IPS-20b (cell line): ENCODE data around the gene CHPF2.
A peak's percentile ranks its signal among the peaks of the same experiment; 100 is the strongest.

Experiments
- H3K27ac ChIP-seq: one replicate; pipeline ENCODE4 v1.5.1; 2013; ENCODE audit warnings: low read length
- H3K27me3 ChIP-seq: 2 replicates; pipeline ENCODE4 v1.6.1; 2013; ENCODE audit warnings: mild to moderate bottlenecking, low read length, inconsistent platforms; ENCODE audit not compliant: insufficient read depth
- H3K36me3 ChIP-seq: 2 replicates; pipeline ENCODE4 v1.6.1; 2013; ENCODE audit warnings: low read depth, mild to moderate bottlenecking, inconsistent platforms, low read length, moderate library complexity; ENCODE audit not compliant: insufficient read depth
- H3K4me1 ChIP-seq: 2 replicates; pipeline ENCODE4 v1.6.1; 2013; ENCODE audit warnings: mild to moderate bottlenecking, control low read depth, inconsistent platforms, low read length, moderate library complexity; ENCODE audit not compliant: insufficient read depth
- H3K4me3 ChIP-seq: 2 replicates; pipeline ENCODE4 v1.5.1; 2013; ENCODE audit warnings: mild to moderate bottlenecking, low read length, inconsistent platforms
- H3K9ac ChIP-seq: 2 replicates; pipeline ENCODE4 v1.6.1; 2013; ENCODE audit warnings: low read depth, mild to moderate bottlenecking, inconsistent platforms, low read length, moderate library complexity
- H3K9me3 ChIP-seq: 2 replicates; pipeline ENCODE4 v1.6.1; 2013; ENCODE audit warnings: mild to moderate bottlenecking, low read depth, low read length, inconsistent platforms; ENCODE audit not compliant: insufficient read depth

The CHPF2 gene

DNA sequence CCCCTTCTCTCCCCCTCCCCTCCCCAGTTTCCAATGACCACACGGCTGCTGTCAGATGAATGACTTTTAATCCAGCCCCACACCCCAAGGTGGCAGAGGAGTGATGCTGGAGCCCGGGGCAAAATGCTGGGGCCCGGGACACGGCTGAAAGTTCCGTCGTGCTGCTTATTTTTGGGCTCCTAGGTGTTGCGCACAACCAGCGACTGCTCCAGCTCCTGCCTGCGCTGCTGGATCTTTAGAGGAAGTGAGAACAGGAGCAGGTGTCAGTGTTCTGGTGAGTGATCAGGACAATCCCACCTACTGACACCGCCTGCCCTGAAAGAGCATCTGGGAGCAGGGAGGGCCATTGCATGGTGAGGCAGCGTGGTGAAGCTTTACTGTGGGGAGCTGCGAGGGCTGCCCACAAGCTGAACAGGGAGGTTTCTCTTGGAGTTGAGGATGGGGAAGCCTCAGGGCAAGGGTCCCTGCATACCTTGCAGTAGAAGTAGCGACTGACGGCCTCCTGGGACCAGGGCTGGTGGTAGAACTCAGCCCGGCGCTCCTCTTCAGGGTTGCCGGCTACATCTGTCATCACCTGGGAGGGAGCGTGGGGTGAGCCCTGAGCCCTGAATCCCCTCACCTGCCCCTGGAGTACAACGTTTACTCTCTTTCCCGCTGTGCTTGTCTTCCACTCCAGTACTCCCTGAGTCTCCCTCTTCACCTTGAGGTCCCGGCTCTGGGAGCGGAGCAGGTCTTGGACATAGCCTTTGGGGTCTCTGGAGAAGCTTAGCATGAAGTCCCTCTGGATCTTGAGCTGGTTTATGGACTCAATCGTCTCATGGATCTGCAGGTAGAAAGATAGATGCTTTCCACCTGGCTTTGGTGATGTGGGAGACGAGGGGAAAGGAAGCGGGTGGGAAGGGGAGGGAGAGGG is 6.9 kb downstream of the CHPF2 start:
- peaks cover 16% of the 10 kb centered on the region for H3K27me3 ChIP-seq
- no peaks in the 10 kb centered on the region; the same call in 1 of the 2 replicates for H3K4me1 ChIP-seq
- no peak overlapping the region for H3K9ac ChIP-seq
- no peak overlapping the region for H3K27ac ChIP-seq
- H3K4me3 ChIP-seq: no peak overlapping the region
- no peaks in the 10 kb centered on the region for H3K9me3 ChIP-seq
- peaks cover 40% of the 10 kb centered on the region for H3K36me3 ChIP-seq

DNA sequence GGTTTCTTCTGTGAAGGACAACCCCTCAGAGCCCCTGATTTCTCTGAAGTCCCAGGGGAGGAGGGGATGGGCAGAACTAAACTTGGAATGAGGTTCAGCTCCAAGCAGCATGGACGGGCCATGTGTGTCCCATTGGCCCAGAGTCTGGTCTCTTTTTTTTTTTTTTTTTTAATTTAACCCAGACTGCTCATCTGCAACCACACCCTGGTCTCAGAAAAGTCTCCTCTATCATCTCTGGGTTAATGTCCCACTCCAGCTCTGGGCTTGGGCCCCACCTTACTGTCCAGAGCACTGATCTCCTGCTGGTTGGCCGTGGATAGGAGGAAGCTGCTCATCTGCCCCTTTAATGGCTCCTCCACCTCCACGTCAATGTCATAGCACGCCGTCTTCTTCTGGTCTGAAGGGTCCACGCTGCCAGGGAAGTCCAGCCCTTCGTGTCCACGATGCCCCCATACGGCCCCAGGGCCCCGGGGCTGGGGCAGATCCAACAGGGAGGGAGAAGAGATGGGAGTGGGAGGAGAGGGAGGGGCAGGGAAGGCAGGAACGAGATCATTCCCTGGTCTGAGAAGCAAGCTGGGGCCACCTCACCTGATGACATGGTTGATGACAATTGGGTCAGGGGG is 7.7 kb downstream of the CHPF2 start:
- Histone ChIP-seq H3K4me3 (no peak overlapping the region), H3K4me1 (peaks cover 6% of the 10 kb centered on the region; the same call in 1 of the 2 replicates), H3K9ac (no peak overlapping the region), H3K9me3 (no peaks in the 10 kb centered on the region), H3K36me3 (peaks cover 36% of the 10 kb centered on the region), H3K27me3 (peaks cover 23% of the 10 kb centered on the region), H3K27ac (no peak overlapping the region)

DNA sequence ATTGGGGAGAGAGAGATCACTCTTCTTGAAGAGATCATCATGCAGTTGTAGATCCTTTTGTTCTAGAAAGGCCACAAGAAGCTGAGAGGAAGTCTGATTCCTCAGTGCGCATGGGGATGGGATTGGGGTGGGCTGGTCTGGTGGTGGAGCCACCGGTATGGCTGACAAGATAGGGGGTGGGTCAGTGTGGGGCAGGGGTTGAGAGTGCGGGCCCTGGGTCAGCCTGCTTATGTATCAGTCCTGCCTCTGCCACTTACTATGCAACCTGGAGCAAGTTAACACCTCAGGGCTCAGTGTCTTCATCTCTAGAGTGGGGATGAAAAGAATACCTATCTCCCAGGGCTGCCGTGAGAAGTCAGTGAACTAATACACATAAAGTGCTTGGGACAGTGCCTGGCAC is 8.3 kb downstream of the CHPF2 start:
- H3K27ac ChIP-seq: no peak overlapping the region
- peaks cover 28% of the 10 kb centered on the region for H3K27me3 ChIP-seq
- no peak overlapping the region for H3K4me3 ChIP-seq
- H3K36me3 ChIP-seq: peaks cover 30% of the 10 kb centered on the region
- H3K4me1 ChIP-seq: peaks cover 7% of the 10 kb centered on the region; the same call in 1 of the 2 replicates
- H3K9ac ChIP-seq: no peak overlapping the region
- no peaks in the 10 kb centered on the region for H3K9me3 ChIP-seq

DNA sequence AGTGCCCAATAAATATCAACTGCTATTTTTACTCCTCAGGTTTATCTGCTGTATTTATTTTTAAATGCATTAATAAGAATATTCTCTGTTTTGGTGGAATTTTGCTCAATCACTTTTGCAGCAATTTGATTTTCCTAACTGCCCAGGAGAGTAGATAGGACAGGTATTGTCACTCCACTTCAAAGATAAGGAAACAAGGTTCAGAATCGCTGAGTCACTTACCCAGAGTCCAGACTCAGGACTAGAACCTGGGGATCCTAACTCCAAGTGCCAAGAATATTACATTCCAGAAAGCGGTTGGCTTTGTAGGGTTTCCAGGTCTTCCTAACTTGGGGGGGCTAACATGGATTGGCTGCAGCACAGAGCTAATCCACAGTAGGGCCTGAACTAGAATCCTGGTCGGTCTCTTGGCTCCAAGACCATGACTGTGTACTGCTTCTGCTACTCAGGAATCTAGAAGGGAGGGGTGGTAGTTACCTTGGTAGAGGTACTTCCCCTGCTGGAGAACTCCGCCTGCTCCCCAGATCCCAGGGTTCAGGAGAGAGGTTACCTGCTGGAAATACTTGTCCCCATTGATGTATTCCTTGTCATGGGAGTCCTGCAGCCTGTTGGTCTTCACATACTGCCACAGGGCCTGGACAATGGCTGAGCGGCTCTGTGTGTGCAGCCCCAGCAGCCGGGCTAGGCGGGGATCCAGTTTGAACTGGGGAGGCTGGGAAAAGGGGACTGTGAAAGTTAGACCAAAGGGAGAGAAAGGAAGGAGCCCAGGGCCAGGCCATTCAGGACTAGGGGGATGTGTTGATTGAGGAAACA is 8.9 kb downstream of the CHPF2 start:
- Histone ChIP-seq H3K9me3 (no peaks in the 10 kb centered on the region), H3K27me3 (peaks cover 34% of the 10 kb centered on the region), H3K27ac (no peak overlapping the region), H3K4me3 (no peak overlapping the region), H3K9ac (no peak overlapping the region), H3K4me1 (peaks cover 7% of the 10 kb centered on the region; the same call in 1 of the 2 replicates), H3K36me3 (peaks cover 26% of the 10 kb centered on the region; the same call in 1 of the 2 replicates)

DNA sequence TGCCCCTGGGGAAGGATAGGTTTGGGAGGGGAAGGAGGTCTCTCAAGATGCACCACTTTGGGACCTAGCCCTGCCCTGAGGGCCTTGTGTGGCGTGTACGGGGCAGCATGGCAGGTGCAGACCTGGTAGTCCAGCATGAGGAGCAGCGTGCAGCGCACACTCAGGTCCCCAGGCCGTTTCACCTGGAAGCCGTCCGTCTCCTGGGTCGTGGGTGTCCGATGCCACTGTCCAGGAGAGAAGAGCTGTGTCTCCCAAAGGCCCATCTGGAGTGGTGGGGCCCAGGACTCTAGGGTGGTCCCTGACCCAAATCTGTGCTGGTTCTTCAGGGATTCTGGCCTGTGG is 9.4 kb downstream of the CHPF2 start:
- H3K9ac ChIP-seq: no peak overlapping the region
- H3K27me3 ChIP-seq: peaks cover 40% of the 10 kb centered on the region
- peaks cover 7% of the 10 kb centered on the region; the same call in 1 of the 2 replicates for H3K4me1 ChIP-seq
- H3K9me3 ChIP-seq: no peaks in the 10 kb centered on the region
- peaks cover 20% of the 10 kb centered on the region; the same call in 1 of the 2 replicates for H3K36me3 ChIP-seq
- H3K4me3 ChIP-seq: no peak overlapping the region
- no peak overlapping the region for H3K27ac ChIP-seq

DNA sequence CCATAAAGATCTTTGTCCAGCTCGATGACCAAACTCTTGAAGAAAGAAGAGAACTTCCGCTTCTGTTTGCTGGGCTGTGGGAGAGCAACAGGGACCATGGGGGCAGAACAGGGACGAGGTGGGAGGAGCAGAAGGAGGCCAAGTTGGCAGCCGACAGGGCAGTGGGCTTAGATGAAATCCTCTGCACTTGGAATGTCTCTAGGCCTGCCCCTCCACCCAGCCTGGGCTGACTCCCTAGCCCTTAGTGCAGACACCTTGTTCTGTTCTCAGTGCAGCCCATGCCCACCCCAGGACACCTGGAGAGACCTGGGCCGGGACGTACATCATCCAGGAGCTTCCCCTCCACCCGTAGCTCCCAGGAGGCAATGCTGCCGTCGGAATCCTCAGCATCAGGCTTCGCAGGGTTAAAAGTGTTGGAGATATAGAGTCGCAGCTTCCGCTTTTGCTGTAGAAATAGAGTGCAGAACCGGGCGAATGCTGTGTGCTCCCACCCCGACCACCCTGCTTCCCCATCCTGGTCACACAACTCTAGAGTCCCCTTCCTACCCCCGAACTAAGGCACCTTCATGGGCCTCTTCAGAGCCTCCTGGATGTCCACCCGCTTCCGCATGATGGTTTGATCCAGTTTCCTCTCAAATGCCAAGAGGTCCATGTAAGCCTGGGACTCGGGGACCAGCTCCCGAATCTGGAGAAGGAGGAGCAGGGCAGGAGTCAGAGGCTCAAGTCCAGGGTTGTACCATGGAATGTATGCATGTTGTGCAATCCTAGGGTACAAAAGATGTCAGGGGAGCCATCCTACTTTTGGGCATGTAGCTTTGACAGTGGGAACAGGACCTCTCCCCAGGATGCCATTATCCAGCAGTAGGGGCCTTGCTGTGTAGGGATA is 10.1 kb downstream of the CHPF2 start:
- peaks cover 7% of the 10 kb centered on the region; the same call in 1 of the 2 replicates for H3K4me1 ChIP-seq
- H3K9ac ChIP-seq: no peak overlapping the region
- H3K9me3 ChIP-seq: no peaks in the 10 kb centered on the region
- no peak overlapping the region for H3K4me3 ChIP-seq
- peaks cover 47% of the 10 kb centered on the region for H3K27me3 ChIP-seq
- H3K36me3 ChIP-seq: peaks cover 14% of the 10 kb centered on the region; the same call in 1 of the 2 replicates
- no peak overlapping the region for H3K27ac ChIP-seq

DNA sequence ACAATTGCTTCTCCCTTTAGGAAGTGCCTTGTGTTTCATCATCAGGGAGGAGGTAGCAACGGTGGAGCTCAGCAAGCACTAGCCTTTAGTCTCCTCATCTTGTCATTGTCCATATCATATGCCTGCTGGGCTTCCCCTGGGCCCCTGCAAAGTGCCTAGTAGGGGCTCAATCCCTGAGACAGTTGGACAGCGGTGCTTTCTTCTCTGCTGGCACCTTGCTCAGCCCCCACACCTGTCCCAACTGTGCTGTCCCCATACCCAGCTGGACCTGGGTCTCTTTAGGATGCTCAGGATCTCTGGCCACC is 10.7 kb downstream of the CHPF2 start:
- Histone ChIP-seq H3K9ac (no peak overlapping the region), H3K27ac (no peak overlapping the region), H3K27me3 (peaks cover 53% of the 10 kb centered on the region), H3K4me1 (peaks cover 7% of the 10 kb centered on the region; the same call in 1 of the 2 replicates), H3K36me3 (peaks cover 8% of the 10 kb centered on the region; the same call in 1 of the 2 replicates), H3K9me3 (no peaks in the 10 kb centered on the region), H3K4me3 (no peak overlapping the region)

DNA sequence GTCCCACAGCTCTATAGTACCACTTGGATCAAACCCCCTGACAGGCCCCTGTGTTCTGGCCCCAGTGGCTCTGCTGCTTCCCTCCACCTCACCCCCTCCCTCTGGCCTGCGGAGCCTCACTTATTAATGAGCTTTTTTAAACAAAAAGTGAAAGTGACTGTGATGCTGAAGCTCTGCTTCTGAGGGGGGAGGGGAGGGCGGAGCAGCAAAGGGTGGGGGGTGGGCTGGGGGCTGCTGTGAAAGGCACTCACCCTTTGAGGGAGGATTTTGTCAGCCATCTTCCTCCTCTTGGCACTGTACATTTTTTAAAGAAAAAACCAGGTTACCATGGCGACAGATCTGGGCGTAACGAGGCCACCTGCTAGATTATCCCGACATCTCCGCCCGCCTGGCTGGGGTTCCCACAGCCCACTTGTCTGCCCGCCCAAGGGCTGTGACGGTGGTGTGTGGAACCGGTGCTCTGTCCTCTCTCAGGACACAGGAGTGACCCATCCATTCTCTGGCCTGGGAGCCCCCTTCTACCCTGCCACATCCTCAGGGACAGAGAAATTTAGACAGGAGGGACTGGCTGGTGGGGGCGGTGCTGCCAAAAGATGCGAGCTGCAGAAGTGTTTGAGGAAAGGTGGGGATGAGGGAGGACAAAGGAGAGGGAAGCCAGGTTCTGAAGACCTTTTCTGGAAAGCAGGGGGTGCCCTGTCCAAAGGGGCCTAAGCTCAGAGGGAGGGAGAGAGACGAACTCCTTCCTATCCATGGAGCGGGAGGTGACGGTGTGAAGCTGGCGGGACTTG is 11.3 kb downstream of the CHPF2 start:
- Histone ChIP-seq H3K4me1 (peaks cover 7% of the 10 kb centered on the region; the same call in 1 of the 2 replicates), H3K27me3 (peaks cover 58% of the 10 kb centered on the region), H3K27ac (no peak overlapping the region), H3K9ac (no peak overlapping the region), H3K9me3 (no peaks in the 10 kb centered on the region), H3K36me3 (0 out of 2 replicates have a peak, but pooled peaks cover 6% of the 10 kb centered on the region), H3K4me3 (no peak overlapping the region)

DNA sequence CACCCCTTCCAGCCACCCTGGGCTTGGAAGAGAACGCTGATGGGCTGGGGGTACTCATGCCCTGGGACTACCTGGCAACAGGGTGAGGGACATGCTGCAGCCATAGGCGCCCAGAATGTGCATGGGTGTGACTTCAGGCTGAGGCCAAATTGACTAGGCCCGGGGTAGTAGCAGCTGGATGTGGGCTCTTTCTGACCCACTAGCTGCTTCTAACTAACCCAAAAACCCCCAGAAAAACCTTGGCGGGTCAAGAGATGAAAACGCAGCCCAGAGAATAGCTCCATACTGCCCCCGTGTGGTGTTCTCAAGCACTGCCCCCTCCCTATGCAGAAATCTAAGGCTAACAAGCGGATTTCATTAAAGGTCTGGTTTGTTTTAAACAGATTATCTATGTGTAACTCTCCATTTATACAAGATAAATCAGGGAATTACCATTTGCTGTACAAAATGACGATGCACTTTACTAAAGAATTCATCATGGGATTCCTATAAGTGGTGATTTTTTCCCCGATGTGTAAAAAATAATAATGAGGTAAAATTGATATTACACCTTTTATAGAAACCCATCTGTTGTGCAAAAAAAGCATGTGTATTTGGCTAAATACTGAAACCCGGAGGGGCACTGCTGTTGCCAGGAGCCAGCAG is 12.0 kb downstream of the CHPF2 start:
- Histone ChIP-seq H3K4me3 (peak overlapping the region; percentile 61; the same call in 1 of the 2 replicates), H3K27me3 (peaks cover 64% of the 10 kb centered on the region), H3K9ac (no peak overlapping the region), H3K4me1 (peaks cover 7% of the 10 kb centered on the region; the same call in 1 of the 2 replicates), H3K27ac (no peak overlapping the region), H3K36me3 (0 out of 2 replicates have a peak, but pooled peaks cover 1% of the 10 kb centered on the region), H3K9me3 (no peaks in the 10 kb centered on the region)

DNA sequence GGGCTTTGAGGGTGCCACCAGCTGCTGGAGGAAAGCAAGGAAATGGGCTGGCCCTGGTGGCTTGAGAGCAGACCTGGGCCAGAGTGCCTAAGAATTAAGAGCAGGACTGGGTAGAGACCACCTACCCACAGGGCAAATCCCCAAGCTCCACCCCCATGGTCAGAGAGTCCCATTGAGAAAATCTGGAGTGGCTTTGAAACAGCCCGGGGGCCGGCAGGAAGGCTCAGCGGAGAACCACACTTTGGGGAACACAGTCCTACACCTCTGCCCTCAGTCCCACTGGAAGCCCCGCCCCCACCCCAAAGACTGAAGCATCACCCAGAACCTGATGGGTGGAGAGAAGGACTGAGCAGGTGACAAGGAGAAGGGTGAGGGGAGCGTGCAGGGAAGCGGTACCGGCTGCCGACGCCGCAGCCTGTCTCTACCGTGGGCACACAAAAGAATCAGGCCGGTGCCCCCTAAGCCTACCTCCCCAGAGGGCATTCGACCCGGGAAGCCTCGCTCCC is 12.6 kb downstream of the CHPF2 start:
- peaks cover 70% of the 10 kb centered on the region for H3K27me3 ChIP-seq
- H3K27ac ChIP-seq: no peak overlapping the region
- H3K36me3 ChIP-seq: no peaks in the 10 kb centered on the region
- H3K4me1 ChIP-seq: peaks cover 11% of the 10 kb centered on the region; the same call in 1 of the 2 replicates
- H3K4me3 ChIP-seq: peak overlapping the region; percentile 61
- H3K9ac ChIP-seq: no peak overlapping the region
- H3K9me3 ChIP-seq: no peaks in the 10 kb centered on the region
